GM12872 (cell line): ENCODE measurements around the gene SLC4A8.

ENCODE experiments used
- CTCF ChIP-seq: IDR thresholded peaks from 3 replicates; pipeline ENCODE4 v1.5.1; 2011; ENCODE audit warnings: low read depth, mild to moderate bottlenecking, low read length, moderate library complexity; ENCODE audit not compliant: insufficient read depth

The SLC4A8 gene

GRCh38 chr12:51406290-51406689 lies 18.3 kb upstream of the SLC4A8 start:
- TF ChIP-seq CTCF, result no peak

DNA sequence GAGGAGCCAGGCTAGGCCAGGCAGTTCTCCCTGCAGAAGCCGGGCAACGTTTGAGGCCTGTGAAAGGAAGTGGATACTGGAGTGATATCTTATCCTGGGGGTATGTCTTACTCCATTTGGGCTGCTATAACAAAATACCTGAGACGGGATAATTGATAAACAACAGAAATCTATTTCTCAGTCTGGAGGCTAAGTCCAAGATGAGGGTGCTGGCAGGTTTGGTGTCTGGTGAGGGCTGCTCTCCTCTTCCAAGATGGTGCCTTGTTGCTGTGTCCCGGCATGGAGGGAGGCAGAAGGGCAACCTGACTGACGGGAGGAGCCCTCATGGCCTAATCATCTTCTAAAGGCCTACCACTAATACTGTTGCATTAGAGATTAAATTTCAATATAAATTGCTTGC lies 17.8 kb upstream of the SLC4A8 start:
- no peak for TF ChIP-seq CTCF

DNA sequence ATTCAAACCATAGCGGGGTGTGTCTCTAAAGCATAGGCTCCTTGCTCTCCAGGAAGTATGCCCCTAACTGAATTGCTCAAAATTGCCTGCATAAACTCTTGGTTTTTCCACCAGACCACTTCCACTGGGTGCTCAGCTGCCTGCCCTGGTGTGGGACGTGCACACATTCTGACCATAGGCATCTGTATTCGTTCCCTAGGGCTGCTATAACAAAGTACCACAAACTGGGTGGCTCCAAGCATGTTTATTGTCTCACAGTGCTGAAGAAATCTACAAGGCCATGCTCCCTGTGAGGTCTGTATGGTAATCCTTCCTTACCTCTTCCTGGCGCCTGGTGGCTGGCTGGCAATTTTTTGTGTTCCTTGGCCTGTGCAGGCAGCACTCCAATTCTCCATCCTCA lies 17.0 kb upstream of the SLC4A8 start:
- no peak for TF ChIP-seq CTCF

DNA sequence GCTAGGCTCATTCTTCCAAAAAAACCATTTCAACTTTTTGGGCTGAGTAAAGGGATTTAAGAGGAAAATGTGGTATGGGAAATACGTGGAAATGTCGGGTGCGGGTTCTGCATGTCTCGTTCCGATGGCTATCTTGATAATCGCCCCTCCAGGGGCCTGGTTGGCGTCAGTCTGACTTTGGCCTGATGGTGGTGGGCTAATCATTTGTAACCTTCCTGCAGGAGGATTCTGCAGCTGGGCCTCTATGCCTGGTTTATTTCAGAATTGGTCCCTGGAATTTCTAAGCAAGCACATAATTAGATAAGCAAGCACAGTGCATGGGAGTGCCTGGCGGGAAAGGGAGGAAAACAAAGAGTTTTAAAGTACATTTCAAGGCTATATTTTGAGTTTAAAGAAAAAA lies 14.8 kb upstream of the SLC4A8 start:
- no peak for TF ChIP-seq CTCF

- no peak for TF ChIP-seq CTCF
Measured at GRCh38 chr12:51413149-51413548, 11.5 kb upstream of the SLC4A8 start.

- no peak for TF ChIP-seq CTCF
Measured at GRCh38 chr12:51413791-51414190, 10.8 kb upstream of the SLC4A8 start.

DNA sequence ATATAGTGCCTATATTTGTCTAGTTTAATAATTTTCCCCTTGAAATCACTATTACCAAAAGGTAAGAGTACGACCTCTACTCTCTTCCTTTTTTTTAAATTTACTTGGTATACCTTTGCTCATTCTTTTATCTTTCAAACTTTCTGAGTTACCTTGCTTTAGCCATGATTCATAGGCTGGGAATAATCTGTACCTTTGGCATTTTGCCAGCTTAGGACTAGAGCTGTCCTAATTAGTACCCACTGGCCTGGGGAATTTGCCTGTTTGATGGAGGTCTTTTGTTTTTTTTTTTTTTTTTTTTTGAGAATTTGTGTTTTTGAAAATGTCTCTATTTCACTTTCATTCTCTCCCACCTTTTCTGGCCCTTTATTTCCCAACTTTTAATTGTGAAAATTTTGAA lies 8.7 kb upstream of the SLC4A8 start:
- no peak for TF ChIP-seq CTCF

- no peak for TF ChIP-seq CTCF
Measured at GRCh38 chr12:51417826-51418225, 6.8 kb upstream of the SLC4A8 start.
